ENCODE results near the gene MZT2A.
"Not testable (repeated sequence)": the region's sequence is repeated elsewhere in the genome, so short reads cannot be mapped to it uniquely, and the experiment has no call there.

The MZT2A gene

GRCh38 chr2:131519466-131519865 is 27.3 kb upstream of the MZT2A start:
- Histone ChIP-seq H3K79me2 (ENCODE audit: control insufficient read depth, insufficient read depth, low read length, unreplicated experiment) (no peaks in the 10 kb centered on the region), H3K4me1 (ENCODE audit: control insufficient read depth, insufficient read depth, low read length, unreplicated experiment) (no peaks in the 10 kb centered on the region), H3K27me3 (ENCODE audit: insufficient read depth, low read length) (no peaks in the 10 kb centered on the region), H3K27ac (ENCODE audit: low read depth, low read length) (no peak overlapping the region), H3K4me3 (ENCODE audit: low read depth, low read length) (no peak overlapping the region), H3K36me3 (ENCODE audit: insufficient read depth, low read length) (no peaks in the 10 kb centered on the region), H2AFZ (ENCODE audit: low read length, unreplicated experiment) (no peak overlapping the region)

- H3K27me3 ChIP-seq (ENCODE audit: insufficient read depth, low read length); H2AFZ ChIP-seq (ENCODE audit: low read length, unreplicated experiment); H3K27ac ChIP-seq (ENCODE audit: low read depth, low read length); H3K79me2 ChIP-seq (ENCODE audit: control insufficient read depth, insufficient read depth, low read length, unreplicated experiment); H3K4me3 ChIP-seq (ENCODE audit: low read depth, low read length); H3K36me3 ChIP-seq (ENCODE audit: insufficient read depth, low read length); H3K4me1 ChIP-seq (ENCODE audit: control insufficient read depth, insufficient read depth, low read length, unreplicated experiment): not testable (repeated sequence)
These were observed 26.3 kb upstream of the MZT2A start for GRCh38 chr2:131518531-131518930.

GRCh38 chr2:131517856-131518255 is 25.7 kb upstream of the MZT2A start:
- H3K79me2 ChIP-seq (ENCODE audit: control insufficient read depth, insufficient read depth, low read length, unreplicated experiment); H2AFZ ChIP-seq (ENCODE audit: low read length, unreplicated experiment); H3K36me3 ChIP-seq (ENCODE audit: insufficient read depth, low read length); H3K4me3 ChIP-seq (ENCODE audit: low read depth, low read length); H3K27ac ChIP-seq (ENCODE audit: low read depth, low read length); H3K27me3 ChIP-seq (ENCODE audit: insufficient read depth, low read length); H3K4me1 ChIP-seq (ENCODE audit: control insufficient read depth, insufficient read depth, low read length, unreplicated experiment): not testable (repeated sequence)

- no peaks in the 10 kb centered on the region for H3K27me3 ChIP-seq (ENCODE audit: insufficient read depth, low read length)
- no peak overlapping the region for H3K27ac ChIP-seq (ENCODE audit: low read depth, low read length)
- H3K4me3 ChIP-seq (ENCODE audit: low read depth, low read length), result no peak overlapping the region
- H3K79me2 ChIP-seq (ENCODE audit: control insufficient read depth, insufficient read depth, low read length, unreplicated experiment), result no peaks in the 10 kb centered on the region
- H3K36me3 ChIP-seq (ENCODE audit: insufficient read depth, low read length), result no peaks in the 10 kb centered on the region
- no peak overlapping the region for H2AFZ ChIP-seq (ENCODE audit: low read length, unreplicated experiment)
- H3K4me1 ChIP-seq (ENCODE audit: control insufficient read depth, insufficient read depth, low read length, unreplicated experiment), result no peaks in the 10 kb centered on the region
These were observed 25.1 kb upstream of the MZT2A start for GRCh38 chr2:131517106-131517831.

- not testable (repeated sequence) for H2AFZ ChIP-seq (ENCODE audit: low read length, unreplicated experiment); H3K4me1 ChIP-seq (ENCODE audit: control insufficient read depth, insufficient read depth, low read length, unreplicated experiment); H3K27ac ChIP-seq (ENCODE audit: low read depth, low read length); H3K27me3 ChIP-seq (ENCODE audit: insufficient read depth, low read length); H3K36me3 ChIP-seq (ENCODE audit: insufficient read depth, low read length); H3K79me2 ChIP-seq (ENCODE audit: control insufficient read depth, insufficient read depth, low read length, unreplicated experiment); H3K4me3 ChIP-seq (ENCODE audit: low read depth, low read length)
These were observed 24.4 kb upstream of the MZT2A start for GRCh38 chr2:131516621-131517020.

GRCh38 chr2:131516011-131516410 is 23.8 kb upstream of the MZT2A start:
- no peaks in the 10 kb centered on the region for H3K79me2 ChIP-seq (ENCODE audit: control insufficient read depth, insufficient read depth, low read length, unreplicated experiment)

GRCh38 chr2:131515235-131515634 is 23.0 kb upstream of the MZT2A start:
- H3K79me2 ChIP-seq (ENCODE audit: control insufficient read depth, insufficient read depth, low read length, unreplicated experiment); H3K27ac ChIP-seq (ENCODE audit: low read depth, low read length); H2AFZ ChIP-seq (ENCODE audit: low read length, unreplicated experiment); H3K4me1 ChIP-seq (ENCODE audit: control insufficient read depth, insufficient read depth, low read length, unreplicated experiment); H3K27me3 ChIP-seq (ENCODE audit: insufficient read depth, low read length); H3K36me3 ChIP-seq (ENCODE audit: insufficient read depth, low read length); H3K4me3 ChIP-seq (ENCODE audit: low read depth, low read length): not testable (repeated sequence)

More at GRCh38 chr2:131516011-131516410, 23.8 kb upstream of the MZT2A start:
- no peak overlapping the region for H3K27ac ChIP-seq (ENCODE audit: low read depth, low read length)
- no peak overlapping the region for H3K4me3 ChIP-seq (ENCODE audit: low read depth, low read length)
- H3K27me3 ChIP-seq (ENCODE audit: insufficient read depth, low read length), result no peaks in the 10 kb centered on the region
- H3K36me3 ChIP-seq (ENCODE audit: insufficient read depth, low read length), result no peaks in the 10 kb centered on the region
- no peak overlapping the region for H2AFZ ChIP-seq (ENCODE audit: low read length, unreplicated experiment)
- no peaks in the 10 kb centered on the region for H3K4me1 ChIP-seq (ENCODE audit: control insufficient read depth, insufficient read depth, low read length, unreplicated experiment)

- not testable (repeated sequence) for H2AFZ ChIP-seq (ENCODE audit: low read length, unreplicated experiment); H3K27ac ChIP-seq (ENCODE audit: low read depth, low read length); H3K36me3 ChIP-seq (ENCODE audit: insufficient read depth, low read length); H3K4me1 ChIP-seq (ENCODE audit: control insufficient read depth, insufficient read depth, low read length, unreplicated experiment); H3K4me3 ChIP-seq (ENCODE audit: low read depth, low read length); H3K79me2 ChIP-seq (ENCODE audit: control insufficient read depth, insufficient read depth, low read length, unreplicated experiment); H3K27me3 ChIP-seq (ENCODE audit: insufficient read depth, low read length)
These were observed 22.4 kb upstream of the MZT2A start for GRCh38 chr2:131514408-131515166.

GRCh38 chr2:131511969-131512870 is 20.0 kb upstream of the MZT2A start:
- not testable (repeated sequence) for H2AFZ ChIP-seq (ENCODE audit: low read length, unreplicated experiment); H3K36me3 ChIP-seq (ENCODE audit: insufficient read depth, low read length); H3K79me2 ChIP-seq (ENCODE audit: control insufficient read depth, insufficient read depth, low read length, unreplicated experiment); H3K4me1 ChIP-seq (ENCODE audit: control insufficient read depth, insufficient read depth, low read length, unreplicated experiment); H3K4me3 ChIP-seq (ENCODE audit: low read depth, low read length); H3K27ac ChIP-seq (ENCODE audit: low read depth, low read length); H3K27me3 ChIP-seq (ENCODE audit: insufficient read depth, low read length)

GRCh38 chr2:131511291-131511968 is 19.2 kb upstream of the MZT2A start:
- not testable (repeated sequence) for H3K36me3 ChIP-seq (ENCODE audit: insufficient read depth, low read length); H3K4me3 ChIP-seq (ENCODE audit: low read depth, low read length); H3K27ac ChIP-seq (ENCODE audit: low read depth, low read length); H3K27me3 ChIP-seq (ENCODE audit: insufficient read depth, low read length); H3K4me1 ChIP-seq (ENCODE audit: control insufficient read depth, insufficient read depth, low read length, unreplicated experiment); H2AFZ ChIP-seq (ENCODE audit: low read length, unreplicated experiment); H3K79me2 ChIP-seq (ENCODE audit: control insufficient read depth, insufficient read depth, low read length, unreplicated experiment)
